Measurements from ENCODE around the gene EDRF1.

DNA sequence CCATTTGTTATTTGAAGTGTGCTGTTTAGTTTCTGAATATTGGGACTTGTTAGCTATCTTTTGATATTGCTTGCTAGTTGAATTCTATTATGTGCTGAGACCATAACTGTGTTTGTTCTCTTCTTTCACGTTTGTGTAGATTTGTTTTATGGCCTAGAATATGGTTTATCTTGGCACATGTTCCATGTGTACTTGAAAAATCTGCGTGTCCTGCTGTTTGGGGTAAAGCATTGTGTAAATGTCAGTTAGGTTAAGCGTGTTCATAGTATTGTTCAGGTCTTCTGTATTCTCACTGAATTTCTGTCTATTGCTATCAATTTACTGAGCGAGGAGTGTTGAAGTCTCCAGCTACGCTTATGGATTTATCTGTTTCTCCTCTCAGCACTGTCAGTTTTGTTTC is 36.7 kb downstream of the EDRF1 start:
- no peak for TF ChIP-seq CTCF (IDR thresholded peaks at IDR 0.05; ENCODE audit: control extremely low read depth in 1 of 3, insufficient read depth in 1 of 3, low read depth in 1 of 3, low read length in 3 of 3)
- TF ChIP-seq SAP30 (IDR thresholded peaks at IDR 0.05; ENCODE audit: insufficient read depth, insufficient replicate concordance, low read length), result no peak
- no peak for TF ChIP-seq MAFK (IDR thresholded peaks at IDR 0.05; ENCODE audit: low read depth, low read length)
- TF ChIP-seq SP1 (IDR thresholded peaks at IDR 0.05; ENCODE audit: low read depth, low read length), result no peak
- no peak for TF ChIP-seq EZH2 (IDR thresholded peaks at IDR 0.05; ENCODE audit: low read depth, low read length, severe bottlenecking)
- TF ChIP-seq RAD21 (IDR thresholded peaks at IDR 0.05 in 1 of 2, conservative IDR thresholded peaks at IDR 0.05 in 1 of 2; ENCODE audit: low read depth in 2 of 2, low read length in 2 of 2), result no peak
- no peak for TF ChIP-seq KDM1A (IDR thresholded peaks at IDR 0.05; ENCODE audit: borderline replicate concordance, low read length)
- no peak for TF ChIP-seq BRCA1 (IDR thresholded peaks at IDR 0.05; ENCODE audit: low read depth, low read length)
- TF ChIP-seq RFX5 (IDR thresholded peaks at IDR 0.05; ENCODE audit: borderline replicate concordance, low read depth, low read length), result no peak
- no peak for TF ChIP-seq YY1 (IDR thresholded peaks at IDR 0.05; ENCODE audit: low read depth, low read length)
- no peak for TF ChIP-seq JUND (IDR thresholded peaks at IDR 0.05; ENCODE audit: low read length)
- TF ChIP-seq TAF1 (IDR thresholded peaks at IDR 0.05; ENCODE audit: low read depth, low read length), result no peak
- no peak for TF ChIP-seq MAX (IDR thresholded peaks at IDR 0.05)
- TF ChIP-seq EP300 (IDR thresholded peaks at IDR 0.05; ENCODE audit: borderline replicate concordance in 1 of 2, low read depth in 2 of 2, low read length in 2 of 2), result no peak
